HL-60 (cell line): ENCODE data around the gene SLC25A47.

Source experiments
- CTCF ChIP-seq: IDR thresholded peaks from one replicate; pipeline ENCODE4 v1.5.1; 2011; ENCODE audit warnings: low read length, control low read depth, inconsistent platforms; ENCODE audit not compliant: insufficient read depth
- POLR2AphosphoS5 ChIP-seq: IDR thresholded peaks from 2 replicates; pipeline ENCODE4 v1.6.1; 2012; ENCODE audit warnings: low read depth
- REST ChIP-seq: IDR thresholded peaks from 2 replicates; pipeline ENCODE4 v1.6.1; 2012; ENCODE audit warnings: low read depth; ENCODE audit not compliant: insufficient replicate concordance
- SPI1 ChIP-seq: IDR thresholded peaks from 2 replicates; pipeline ENCODE4 v1.6.1; 2012; ENCODE audit warnings: low read depth, mild to moderate bottlenecking, borderline replicate concordance

- TF ChIP-seq REST = no peak
- no peak for TF ChIP-seq CTCF
- TF ChIP-seq POLR2AphosphoS5 = no peak
- no peak for TF ChIP-seq SPI1
These were observed 23.9 kb upstream of the SLC25A47 start for GRCh38 chr14:100299238-100299560.
